ENCODE measurements around the gene NACAD.

Gene NACAD

DNA sequence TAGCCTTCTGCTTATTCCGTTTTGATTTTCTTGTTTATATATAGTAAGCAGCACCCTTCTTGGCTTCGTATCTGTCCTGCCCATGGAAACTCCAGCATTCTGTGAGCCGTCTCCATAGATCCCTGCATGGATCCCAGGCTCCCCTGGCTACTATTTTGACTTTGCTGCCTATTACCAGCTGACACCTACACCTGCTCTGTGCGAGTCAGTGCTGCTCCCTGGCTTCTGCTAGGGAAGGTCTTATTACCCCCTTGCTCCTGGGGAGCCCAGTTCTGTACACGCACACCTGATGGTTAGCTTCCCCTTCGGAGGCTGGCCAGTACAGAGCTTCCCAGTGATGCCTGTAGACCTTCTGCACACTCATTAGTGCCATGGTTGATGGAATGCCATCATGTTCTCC, 35.4 kb downstream of the NACAD start:
- Histone ChIP-seq H3K79me2 (ENCODE audit: control insufficient read depth, low read length) (peaks cover 81% of the 10 kb centered on the region), H4K20me1 (ENCODE audit: control insufficient read depth, insufficient read depth, low read depth, low read length) (peaks cover 10% of the 10 kb centered on the region; the same call in 1 of the 2 replicates), H3K9me2 (replicated peaks; ENCODE audit: control insufficient read depth, low read length) (no peaks in the 10 kb centered on the region), H3K4me1 (ENCODE audit: control insufficient read depth, low read length) (peaks cover 11% of the 10 kb centered on the region), H3K27me3 (ENCODE audit: control insufficient read depth, low read length) (no peaks in the 10 kb centered on the region), H3K36me3 (ENCODE audit: control insufficient read depth, low read length) (peaks cover 75% of the 10 kb centered on the region), H3K4me3 (ENCODE audit: low read length) (no peak overlapping the region), H3K27ac (ENCODE audit: low read depth, low read length) (no peak overlapping the region), H3F3A (ENCODE audit: control insufficient read depth, insufficient read depth) (peaks cover 6% of the 10 kb centered on the region), H3K4me2 (ENCODE audit: low read length) (no peak overlapping the region), H3K9me3 (ENCODE audit: control insufficient read depth, insufficient read depth, low read length) (no peaks in the 10 kb centered on the region)
- no peak for TF ChIP-seq EZH2phosphoT487 (IDR thresholded peaks at IDR 0.05; ENCODE audit: borderline replicate concordance, low read length)
- TF ChIP-seq, protein P1, sequence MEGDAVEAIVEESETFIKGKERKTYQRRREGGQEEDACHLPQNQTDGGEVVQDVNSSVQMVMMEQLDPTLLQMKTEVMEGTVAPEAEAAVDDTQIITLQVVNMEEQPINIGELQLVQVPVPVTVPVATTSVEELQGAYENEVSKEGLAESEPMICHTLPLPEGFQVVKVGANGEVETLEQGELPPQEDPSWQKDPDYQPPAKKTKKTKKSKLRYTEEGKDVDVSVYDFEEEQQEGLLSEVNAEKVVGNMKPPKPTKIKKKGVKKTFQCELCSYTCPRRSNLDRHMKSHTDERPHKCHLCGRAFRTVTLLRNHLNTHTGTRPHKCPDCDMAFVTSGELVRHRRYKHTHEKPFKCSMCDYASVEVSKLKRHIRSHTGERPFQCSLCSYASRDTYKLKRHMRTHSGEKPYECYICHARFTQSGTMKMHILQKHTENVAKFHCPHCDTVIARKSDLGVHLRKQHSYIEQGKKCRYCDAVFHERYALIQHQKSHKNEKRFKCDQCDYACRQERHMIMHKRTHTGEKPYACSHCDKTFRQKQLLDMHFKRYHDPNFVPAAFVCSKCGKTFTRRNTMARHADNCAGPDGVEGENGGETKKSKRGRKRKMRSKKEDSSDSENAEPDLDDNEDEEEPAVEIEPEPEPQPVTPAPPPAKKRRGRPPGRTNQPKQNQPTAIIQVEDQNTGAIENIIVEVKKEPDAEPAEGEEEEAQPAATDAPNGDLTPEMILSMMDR (IDR thresholded peaks at IDR 0.05; ENCODE audit: low read depth, low read length, poor library complexity, severe bottlenecking): no peak

DNA sequence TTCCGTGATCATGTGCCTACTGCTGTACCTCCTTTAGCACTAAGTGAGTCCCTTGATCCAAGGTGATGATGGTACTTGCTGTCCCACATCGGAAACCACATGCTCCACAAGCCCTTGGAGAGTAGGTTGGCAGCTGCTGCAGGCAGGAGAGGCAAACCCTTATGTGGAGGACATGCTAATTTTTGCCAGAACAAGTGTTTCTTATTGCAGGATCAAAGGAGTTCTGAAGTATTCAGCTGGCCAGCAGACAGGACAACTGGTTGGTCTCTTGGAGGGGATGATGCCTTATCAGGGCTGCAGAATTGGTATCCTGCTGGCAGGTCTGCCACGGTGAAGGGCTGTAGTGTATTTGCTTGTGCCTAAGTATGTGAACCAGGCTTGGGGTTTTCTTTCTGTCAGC, 36.8 kb downstream of the NACAD start:
- H3K4me1 ChIP-seq (ENCODE audit: control insufficient read depth, low read length): peaks cover 4% of the 10 kb centered on the region
- peaks cover 78% of the 10 kb centered on the region for H3K36me3 ChIP-seq (ENCODE audit: control insufficient read depth, low read length)
- no peaks in the 10 kb centered on the region for H3K9me2 ChIP-seq (replicated peaks; ENCODE audit: control insufficient read depth, low read length)
- peaks cover 6% of the 10 kb centered on the region for H3F3A ChIP-seq (ENCODE audit: control insufficient read depth, insufficient read depth)
- H3K4me3 ChIP-seq (ENCODE audit: low read length): no peak overlapping the region
- peaks cover 72% of the 10 kb centered on the region for H3K79me2 ChIP-seq (ENCODE audit: control insufficient read depth, low read length)
- peaks cover 10% of the 10 kb centered on the region; the same call in 1 of the 2 replicates for H4K20me1 ChIP-seq (ENCODE audit: control insufficient read depth, insufficient read depth, low read depth, low read length)
- H3K9me3 ChIP-seq (ENCODE audit: control insufficient read depth, insufficient read depth, low read length): no peaks in the 10 kb centered on the region
- TF ChIP-seq, protein P1 (IDR thresholded peaks at IDR 0.05; ENCODE audit: low read depth, low read length, poor library complexity, severe bottlenecking): no peak
- no peak for TF ChIP-seq EZH2phosphoT487 (IDR thresholded peaks at IDR 0.05; ENCODE audit: borderline replicate concordance, low read length)
- H3K4me2 ChIP-seq (ENCODE audit: low read length): no peak overlapping the region
- H3K27me3 ChIP-seq (ENCODE audit: control insufficient read depth, low read length): no peaks in the 10 kb centered on the region
- no peak overlapping the region for H3K27ac ChIP-seq (ENCODE audit: low read depth, low read length)

DNA sequence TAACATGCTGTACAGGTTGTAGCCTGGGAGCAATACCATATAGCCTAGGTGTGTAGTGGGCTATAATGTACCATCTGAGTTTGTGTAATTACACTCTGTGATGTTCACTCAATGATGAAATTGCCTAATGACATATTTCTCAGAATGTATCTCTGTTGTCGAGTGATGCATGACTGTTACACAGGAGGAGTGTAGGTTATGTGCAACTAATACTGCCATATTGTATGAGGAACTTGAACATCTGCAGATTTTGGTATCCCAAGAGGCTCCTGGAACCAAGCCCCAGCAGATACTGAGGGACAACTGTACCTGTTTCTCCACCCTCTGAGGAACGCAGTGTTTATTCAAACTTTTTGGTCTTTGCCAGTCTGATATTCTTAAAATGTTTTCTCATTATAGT, 38.6 kb downstream of the NACAD start:
- Histone ChIP-seq H3K79me2 (ENCODE audit: control insufficient read depth, low read length) (peaks cover 65% of the 10 kb centered on the region), H4K20me1 (ENCODE audit: control insufficient read depth, insufficient read depth, low read depth, low read length) (peaks cover 10% of the 10 kb centered on the region; the same call in 1 of the 2 replicates)

More for the DNA sequence above, 38.6 kb downstream of the NACAD start:
- Histone ChIP-seq H3K4me1 (ENCODE audit: control insufficient read depth, low read length) (peaks cover 4% of the 10 kb centered on the region), H3K9me3 (ENCODE audit: control insufficient read depth, insufficient read depth, low read length) (no peaks in the 10 kb centered on the region), H3K4me3 (ENCODE audit: low read length) (no peak overlapping the region), H3K36me3 (ENCODE audit: control insufficient read depth, low read length) (peaks cover 86% of the 10 kb centered on the region), H3F3A (ENCODE audit: control insufficient read depth, insufficient read depth) (peaks cover 6% of the 10 kb centered on the region), H3K27me3 (ENCODE audit: control insufficient read depth, low read length) (no peaks in the 10 kb centered on the region), H3K4me2 (ENCODE audit: low read length) (no peak overlapping the region), H3K9me2 (replicated peaks; ENCODE audit: control insufficient read depth, low read length) (no peaks in the 10 kb centered on the region), H3K27ac (ENCODE audit: low read depth, low read length) (no peak overlapping the region)
- TF ChIP-seq EZH2phosphoT487 (IDR thresholded peaks at IDR 0.05; ENCODE audit: borderline replicate concordance, low read length): no peak
- TF ChIP-seq, protein P1 (IDR thresholded peaks at IDR 0.05; ENCODE audit: low read depth, low read length, poor library complexity, severe bottlenecking): no peak

All from DOHH2 (cell line).